SK-N-SH treated with all-trans-retinoic acid at 6 μM for 48 hours (cell line): Measurements from ENCODE around the gene ZNF341.
A peak's percentile ranks its signal among the peaks of the same experiment; 100 is the strongest.

Source experiments
- ATAC-seq: fragments of 200-7000 bp; cut with Tn5 transposase; 3 replicates; pipeline ENCODE4 v1.9.1; 2020; ENCODE audit warnings: mild to moderate bottlenecking, moderate library complexity
- ARNTL ChIP-seq: fragments of 450-650 bp; formaldehyde crosslinking; IDR thresholded peaks from 2 replicates; pipeline ENCODE4 v1.5.0; 2020; ENCODE audit warnings: low read depth, mild to moderate bottlenecking, moderate library complexity, borderline replicate concordance
- BACH2 ChIP-seq: fragments of 250-450 bp; sonication (Bioruptor Pico); IDR thresholded peaks from 2 replicates; pipeline ENCODE4 v1.9.0; 2021; ENCODE audit warnings: mild to moderate bottlenecking, borderline replicate concordance
- CSRNP3 ChIP-seq: fragments of 250-450 bp; sonication (Bioruptor Pico); IDR thresholded peaks from 2 replicates; pipeline ENCODE4 v1.5.1; 2021; ENCODE audit warnings: mild to moderate bottlenecking, moderate library complexity
- ESRRG ChIP-seq: fragments of 250-450 bp; sonication (Bioruptor Pico); IDR thresholded peaks from 2 replicates; pipeline ENCODE4 v1.6.1; 2021; ENCODE audit warnings: mild to moderate bottlenecking
- GLIS3 ChIP-seq: fragments of 250-450 bp; sonication (Bioruptor Pico); IDR thresholded peaks from 2 replicates; pipeline ENCODE4 v1.5.0; 2020; ENCODE audit warnings: mild to moderate bottlenecking, moderate library complexity
- ISL1 ChIP-seq: fragments of 250-450 bp; sonication (Bioruptor Pico); IDR thresholded peaks from 2 replicates; pipeline ENCODE4 v2.1.2; 2022; ENCODE audit warnings: mild to moderate bottlenecking, moderate library complexity
- OSR1 ChIP-seq: fragments of 250-450 bp; sonication (Bioruptor Pico); IDR thresholded peaks from 2 replicates; pipeline ENCODE4 v1.8.0; 2022; ENCODE audit warnings: moderate library complexity, mild to moderate bottlenecking, inconsistent platforms
- PATZ1 ChIP-seq: fragments of 250-450 bp; sonication (Bioruptor Pico); IDR thresholded peaks from 2 replicates; pipeline ENCODE4 v1.8.0; 2020; ENCODE audit warnings: mild to moderate bottlenecking, moderate library complexity, borderline replicate concordance
- PPARA ChIP-seq: fragments of 250-450 bp; sonication (Bioruptor Pico); IDR thresholded peaks from 2 replicates; pipeline ENCODE4 v1.5.0; 2020; ENCODE audit warnings: mild to moderate bottlenecking, borderline replicate concordance
- RARB ChIP-seq: fragments of 250-450 bp; sonication (Bioruptor Pico); IDR thresholded peaks from 2 replicates; pipeline ENCODE4 v1.8.0; 2021; ENCODE audit warnings: mild to moderate bottlenecking, moderate library complexity
- SNAI2 ChIP-seq: fragments of 250-450 bp; sonication (Bioruptor Pico); IDR thresholded peaks from 2 replicates; pipeline ENCODE4 v1.5.0; 2020; ENCODE audit warnings: mild to moderate bottlenecking, moderate library complexity
- TCF4 ChIP-seq: fragments of 250-450 bp; sonication (Bioruptor Pico); IDR thresholded peaks from 2 replicates; pipeline ENCODE4 v1.8.0; 2021; ENCODE audit warnings: mild to moderate bottlenecking, moderate library complexity, borderline replicate concordance
- TOX ChIP-seq: fragments of 250-450 bp; sonication (Bioruptor Pico); IDR thresholded peaks from 2 replicates; pipeline ENCODE4 v1.8.0; 2021; ENCODE audit warnings: mild to moderate bottlenecking, moderate library complexity, borderline replicate concordance
- TSHZ2 ChIP-seq: fragments of 250-450 bp; sonication (Bioruptor Pico); IDR thresholded peaks from 2 replicates; pipeline ENCODE4 v1.5.0; 2020; ENCODE audit warnings: mild to moderate bottlenecking, moderate library complexity
- ZC3H10 ChIP-seq: fragments of 250-450 bp; sonication (Bioruptor Pico); IDR thresholded peaks from 2 replicates; pipeline ENCODE4 v1.5.1; 2021; ENCODE audit warnings: mild to moderate bottlenecking, moderate library complexity
- ZFP3 ChIP-seq: fragments of 250-450 bp; sonication (Bioruptor Pico); IDR thresholded peaks from 2 replicates; pipeline ENCODE4 v1.5.0; 2020; ENCODE audit warnings: mild to moderate bottlenecking, moderate library complexity
- ZFP30 ChIP-seq: fragments of 450-650 bp; formaldehyde crosslinking; IDR thresholded peaks from 2 replicates; pipeline ENCODE4 v1.5.0; 2022; ENCODE audit warnings: mild to moderate bottlenecking, moderate library complexity
- ZNF565 ChIP-seq: fragments of 450-650 bp; formaldehyde crosslinking; conservative IDR thresholded peaks from 2 replicates; pipeline ENCODE4 v1.5.0; 2020; ENCODE audit warnings: low read depth, mild to moderate bottlenecking, moderate library complexity
- ZNF70 ChIP-seq: fragments of 450-650 bp; formaldehyde crosslinking; IDR thresholded peaks from 2 replicates; pipeline ENCODE4 v1.5.0; 2020; ENCODE audit warnings: mild to moderate bottlenecking, moderate library complexity
- ZNF8 ChIP-seq: fragments of 450-650 bp; formaldehyde crosslinking; IDR thresholded peaks from 2 replicates; pipeline ENCODE4 v1.5.0; 2020; ENCODE audit warnings: mild to moderate bottlenecking, moderate library complexity
- TF ChIP-seq, protein P1 (sequence below): fragments of 250-450 bp; sonication (Bioruptor Pico); IDR thresholded peaks from 2 replicates; pipeline ENCODE4 v1.5.1; 2020; ENCODE audit warnings: low read depth, mild to moderate bottlenecking, moderate library complexity
- TF ChIP-seq, protein P2 (sequence below): fragments of 250-450 bp; sonication (Bioruptor Pico); IDR thresholded peaks from 2 replicates; pipeline ENCODE4 v1.8.0; 2021; ENCODE audit warnings: low read depth, mild to moderate bottlenecking, moderate library complexity, borderline replicate concordance

Gene ZNF341

GRCh38 chr20:33789858-33790182 is 58.0 kb downstream of the ZNF341 start:
- ATAC-seq = peak; percentile 60; the same call in 1 of the 3 replicates
- TF ChIP-seq TCF4 (CRISPR knock-in tag) = no peak
- TF ChIP-seq PPARA (CRISPR knock-in tag) = no peak
- no peak for TF ChIP-seq ESRRG (CRISPR knock-in tag)
- no peak for TF ChIP-seq OSR1 (CRISPR knock-in tag)
- no peak for TF ChIP-seq TSHZ2
- no peak for TF ChIP-seq ZC3H10 (CRISPR knock-in tag)
- no peak for TF ChIP-seq ARNTL (CRISPR knock-in tag)
- TF ChIP-seq RARB (CRISPR knock-in tag) = no peak
- TF ChIP-seq ZFP30 (CRISPR knock-in tag) = no peak
- no peak for TF ChIP-seq BACH2 (CRISPR knock-in tag)
- no peak for TF ChIP-seq TOX (CRISPR knock-in tag)
- no peak for TF ChIP-seq ZFP3
- no peak for TF ChIP-seq ISL1
- no peak for TF ChIP-seq ZNF565
- no peak for TF ChIP-seq SNAI2
- TF ChIP-seq CSRNP3 = no peak
- TF ChIP-seq ZNF70 (CRISPR knock-in tag) = no peak
- TF ChIP-seq, protein P1, sequence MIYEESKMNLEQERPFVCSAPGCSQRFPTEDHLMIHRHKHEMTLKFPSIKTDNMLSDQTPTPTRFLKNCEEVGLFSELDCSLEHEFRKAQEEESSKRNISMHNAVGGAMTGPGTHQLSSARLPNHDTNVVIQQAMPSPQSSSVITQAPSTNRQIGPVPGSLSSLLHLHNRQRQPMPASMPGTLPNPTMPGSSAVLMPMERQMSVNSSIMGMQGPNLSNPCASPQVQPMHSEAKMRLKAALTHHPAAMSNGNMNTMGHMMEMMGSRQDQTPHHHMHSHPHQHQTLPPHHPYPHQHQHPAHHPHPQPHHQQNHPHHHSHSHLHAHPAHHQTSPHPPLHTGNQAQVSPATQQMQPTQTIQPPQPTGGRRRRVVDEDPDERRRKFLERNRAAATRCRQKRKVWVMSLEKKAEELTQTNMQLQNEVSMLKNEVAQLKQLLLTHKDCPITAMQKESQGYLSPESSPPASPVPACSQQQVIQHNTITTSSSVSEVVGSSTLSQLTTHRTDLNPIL = no peak
- no peak for TF ChIP-seq PATZ1 (CRISPR knock-in tag)

DNA sequence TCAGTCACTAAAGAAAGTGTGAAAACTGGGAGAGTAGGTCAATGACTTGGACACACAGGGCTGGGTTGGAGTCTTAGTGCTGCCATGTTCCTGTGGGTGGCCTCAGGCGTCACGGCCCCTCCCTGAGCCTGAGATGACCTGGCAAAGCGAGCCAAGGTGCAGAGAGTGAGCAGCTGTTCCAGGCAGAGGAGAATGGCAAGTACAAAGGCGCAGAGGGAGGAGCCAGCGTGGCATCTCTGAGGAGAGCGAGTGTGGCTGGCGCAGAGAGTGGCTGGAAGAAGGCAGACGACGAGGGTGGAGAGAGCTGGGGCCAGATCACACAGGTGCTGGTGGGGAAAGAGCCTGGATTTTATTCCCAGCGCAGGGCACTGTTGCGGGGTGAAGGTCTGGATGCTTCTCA is 58.8 kb downstream of the ZNF341 start:
- ATAC-seq = no peak
- TF ChIP-seq, protein P2, sequence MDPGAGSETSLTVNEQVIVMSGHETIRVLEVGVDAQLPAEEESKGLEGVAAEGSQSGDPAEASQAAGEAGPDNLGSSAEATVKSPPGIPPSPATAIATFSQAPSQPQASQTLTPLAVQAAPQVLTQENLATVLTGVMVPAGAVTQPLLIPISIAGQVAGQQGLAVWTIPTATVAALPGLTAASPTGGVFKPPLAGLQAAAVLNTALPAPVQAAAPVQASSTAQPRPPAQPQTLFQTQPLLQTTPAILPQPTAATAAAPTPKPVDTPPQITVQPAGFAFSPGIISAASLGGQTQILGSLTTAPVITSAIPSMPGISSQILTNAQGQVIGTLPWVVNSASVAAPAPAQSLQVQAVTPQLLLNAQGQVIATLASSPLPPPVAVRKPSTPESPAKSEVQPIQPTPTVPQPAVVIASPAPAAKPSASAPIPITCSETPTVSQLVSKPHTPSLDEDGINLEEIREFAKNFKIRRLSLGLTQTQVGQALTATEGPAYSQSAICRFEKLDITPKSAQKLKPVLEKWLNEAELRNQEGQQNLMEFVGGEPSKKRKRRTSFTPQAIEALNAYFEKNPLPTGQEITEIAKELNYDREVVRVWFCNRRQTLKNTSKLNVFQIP (CRISPR knock-in tag) = no peak
- no peak for TF ChIP-seq ZFP3
- TF ChIP-seq SNAI2 = no peak
- TF ChIP-seq ZNF8 = no peak
- TF ChIP-seq TSHZ2 = no peak
- no peak for TF ChIP-seq GLIS3 (CRISPR knock-in tag)
- TF ChIP-seq ZNF565 = no peak
- no peak for TF ChIP-seq CSRNP3
- no peak for TF ChIP-seq TOX (CRISPR knock-in tag)
- no peak for TF ChIP-seq ISL1
- TF ChIP-seq PATZ1 (CRISPR knock-in tag) = no peak
- no peak for TF ChIP-seq ESRRG (CRISPR knock-in tag)
- TF ChIP-seq ARNTL (CRISPR knock-in tag) = no peak
